Measurements from ENCODE around the gene BCAS4.

GRCh38 chr20:50790651-50791277 lies 4.1 kb upstream of the BCAS4 start:
- peak; percentile 52 to 92 (median 71) for TF ChIP-seq POLR2AphosphoS5 (IDR thresholded peaks at IDR 0.05)
- peak in 5 of 7 experiments; percentile 66 to 82 (median 69) for TF ChIP-seq CTCF (IDR thresholded peaks at IDR 0.05)
